GM12864 (cell line): ENCODE measurements around the gene ANTXR1.

Experiments
- DNase-seq: peaks from one replicate; pipeline ENCODE4 v3.0.0-alpha.2; 2011; ENCODE audit warnings: low read depth
- H3K4me3 ChIP-seq: 2 replicates; pipeline ENCODE4 v1.5.1; 2011; ENCODE audit warnings: mild to moderate bottlenecking, low read depth, low read length, control low read depth
- CTCF ChIP-seq: IDR thresholded peaks from 2 replicates; pipeline ENCODE4 v1.5.1; 2011; ENCODE audit warnings: low read depth, mild to moderate bottlenecking, moderate library complexity, low read length, control low read depth, inconsistent platforms; ENCODE audit errors: missing control alignments

Gene ANTXR1

GRCh38 chr2:69012310-69013141 lies 453 bp upstream of the ANTXR1 start:
- no peak for DNase-seq
- TF ChIP-seq CTCF, result peak; percentile 70
- no peak overlapping the region for H3K4me3 ChIP-seq

DNA sequence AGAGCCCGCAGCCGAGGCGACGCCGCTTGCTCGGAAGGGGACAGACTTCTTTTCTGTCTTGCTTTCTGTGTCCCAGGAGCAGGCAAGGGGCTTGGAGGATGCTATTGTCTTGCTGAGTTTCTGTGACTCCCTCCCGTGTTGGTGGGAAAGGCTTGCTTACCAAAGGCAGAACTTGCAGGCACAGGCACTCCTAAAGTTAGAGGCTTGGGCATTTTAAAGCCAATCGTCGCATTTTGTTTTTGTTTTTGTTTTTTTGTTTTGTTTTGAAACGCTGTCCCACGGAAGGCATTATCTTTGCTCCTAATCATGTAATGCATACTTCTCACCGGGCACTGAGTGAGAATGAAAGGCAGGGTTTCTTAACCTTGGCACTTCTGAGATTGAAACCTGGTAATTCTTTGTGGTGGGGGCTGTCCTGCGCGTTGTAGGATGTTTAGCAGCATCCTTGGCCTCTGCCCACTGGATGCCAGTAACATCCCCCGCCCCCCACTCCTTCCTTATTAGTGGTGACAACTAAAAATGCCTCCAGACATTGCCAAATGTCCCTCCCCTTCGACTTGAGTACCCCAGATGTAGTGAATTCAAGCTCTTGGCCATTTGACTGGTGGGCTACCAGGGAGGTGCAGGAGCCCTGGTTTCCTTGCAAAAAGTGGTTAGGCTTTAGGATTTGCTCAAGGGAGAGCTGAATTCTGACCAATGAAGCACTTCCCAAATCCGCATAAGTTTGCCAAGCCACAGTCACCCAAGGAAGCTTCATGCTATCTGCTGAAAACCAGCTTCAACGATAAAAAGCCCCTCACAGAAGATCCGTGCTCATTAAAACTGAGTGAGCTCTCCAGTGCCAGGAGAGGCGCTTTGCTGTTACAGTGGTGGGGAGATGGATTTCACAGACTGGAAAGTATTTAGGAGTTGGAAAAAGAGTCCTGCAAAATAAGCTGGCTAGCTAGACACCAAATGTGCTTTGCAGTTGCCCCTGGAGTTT lies 1.2 kb downstream of the ANTXR1 start:
- no peak for TF ChIP-seq CTCF
- DNase-seq, result no peak
- H3K4me3 ChIP-seq, result no peak overlapping the region

- no peak overlapping the region for H3K4me3 ChIP-seq
- no peak for TF ChIP-seq CTCF
- no peak for DNase-seq
Measured at GRCh38 chr2:69017080-69017479, 4.1 kb downstream of the ANTXR1 start.

DNA sequence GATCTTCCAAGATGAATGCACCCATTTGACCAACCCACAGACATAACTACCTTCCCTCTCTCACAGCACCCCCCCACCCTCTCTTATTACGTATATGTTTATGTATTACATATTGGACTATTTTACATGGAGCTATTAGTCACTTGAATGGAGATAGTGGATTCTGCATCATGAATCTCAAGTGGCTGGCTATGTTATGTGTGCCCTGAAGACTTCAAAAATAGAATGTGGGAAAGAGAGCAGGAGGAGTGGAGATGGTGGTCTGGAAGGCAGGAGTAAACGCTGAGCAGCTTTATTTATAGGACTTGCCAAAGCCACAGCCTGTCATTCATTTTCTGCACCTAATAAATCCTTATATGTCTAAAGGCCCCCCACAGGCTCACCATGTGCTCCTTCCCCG lies 4.9 kb downstream of the ANTXR1 start:
- no peak for TF ChIP-seq CTCF
- no peak overlapping the region for H3K4me3 ChIP-seq
- no peak for DNase-seq

DNA sequence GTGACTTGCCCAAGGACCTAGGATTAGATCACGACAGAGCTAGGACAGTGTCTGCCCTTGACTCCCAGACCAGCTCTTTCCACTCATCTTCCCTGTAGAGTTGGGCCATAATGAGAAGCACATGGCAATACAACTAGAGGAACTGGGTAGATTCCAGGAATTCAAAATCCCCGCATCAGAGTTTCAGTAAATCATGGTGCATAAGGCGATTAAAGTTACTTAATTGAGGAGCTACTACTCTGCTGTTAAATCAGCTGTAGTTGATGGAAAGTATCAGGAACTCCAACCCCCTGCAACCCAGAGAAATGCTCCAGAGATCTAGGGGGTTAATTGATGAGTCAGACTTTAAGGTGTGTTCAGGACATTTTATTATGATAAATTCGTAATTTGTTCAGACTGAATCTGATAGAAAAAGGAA lies 5.7 kb downstream of the ANTXR1 start:
- TF ChIP-seq CTCF, result no peak
- no peak overlapping the region for H3K4me3 ChIP-seq
- no peak for DNase-seq

DNA sequence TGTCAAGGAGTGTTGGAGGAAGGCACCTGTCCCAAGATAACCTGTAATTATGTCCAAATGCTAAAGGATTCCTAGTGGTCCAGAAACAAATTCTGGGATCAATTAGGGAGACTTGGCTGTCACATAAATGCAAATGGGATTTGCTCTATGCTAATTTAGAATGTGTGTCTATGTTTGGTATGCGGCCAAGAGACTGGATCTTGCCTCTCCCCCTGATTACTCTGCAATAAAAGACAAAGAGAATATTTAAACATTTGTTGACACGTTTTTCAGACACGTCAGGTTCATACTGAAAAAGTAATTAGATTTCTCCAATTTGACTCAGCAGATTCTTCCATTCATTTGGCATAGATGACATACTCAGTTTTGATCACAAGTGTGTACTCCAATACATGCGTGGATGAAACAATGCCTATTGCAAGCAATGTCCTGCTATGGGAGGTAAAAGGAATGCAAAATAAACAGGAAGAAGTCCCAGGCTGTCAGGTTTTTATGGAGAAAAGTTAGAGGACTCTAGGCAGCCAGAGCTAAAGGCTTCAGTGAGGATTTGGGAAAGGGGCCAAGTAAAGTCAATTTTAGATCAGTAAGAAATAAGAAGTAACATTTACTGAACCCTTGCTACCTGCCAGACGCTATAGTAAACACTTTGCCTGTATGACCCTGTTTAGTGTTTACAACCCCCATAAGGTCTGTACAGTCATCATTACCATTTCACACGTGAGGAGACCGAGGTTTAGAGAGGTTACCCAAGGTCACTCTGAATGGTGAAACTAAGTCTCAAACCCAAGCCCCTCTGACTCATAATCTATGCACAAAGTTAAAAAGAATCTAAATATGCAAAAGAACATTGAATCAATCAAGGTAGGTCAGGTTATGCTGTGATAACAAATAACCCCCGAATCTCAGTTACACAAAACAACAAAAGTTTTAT lies 7.8 kb downstream of the ANTXR1 start:
- TF ChIP-seq CTCF, result no peak
- H3K4me3 ChIP-seq, result no peak overlapping the region
- DNase-seq, result no peak
